Upper lobe of left lung (tissue), 4 donors: ENCODE results near the gene CD164.

Experiments used
- CTCF ChIP-seq, 6 experiments: fragments of 450-650 bp in 4 of 6; fragments of 200-600 bp in 2 of 6; sonication (generic) in 2 of 6; IDR thresholded peaks; one replicate each; pipeline ENCODE4 v1.5.1; 2016 to 2019; ENCODE audit warnings: antibody characterized with exemption in 6 of 6
- POLR2A ChIP-seq, 4 donors: fragments of 450-650 bp; IDR thresholded peaks; one replicate each; pipeline ENCODE4 v1.5.1; 2016 to 2017; ENCODE audit warnings: antibody characterized with exemption in 4 of 4, mild to moderate bottlenecking in 2 of 4

GRCh38 chr6:109370336-109370735 lies 11.9 kb downstream of the CD164 start:
- TF ChIP-seq CTCF (IDR thresholded peaks at IDR 0.05): no peak
- TF ChIP-seq POLR2A (IDR thresholded peaks at IDR 0.05): no peak
